Sigmoid colon (tissue), 7 donors: Measurements from ENCODE around the gene UBA52. TPM values are rescaled to one million over a fixed set of nuclear protein-coding genes. Genes with fewer than 3 reads are reported as not detected.

Experiments used
- DNase-seq: peaks from one replicate; pipeline ENCODE4 v3.0.0-alpha.2; 2019
- H3K27ac ChIP-seq, 4 donors: fragments of 200-600 bp; sonication (generic); one replicate each; pipeline ENCODE4 v1.5.1; 2016 to 2019; ENCODE audit warnings: mild to moderate bottlenecking in 1 of 4
- H3K27me3 ChIP-seq, 3 donors: fragments of 200-600 bp; sonication (generic); one replicate each; pipeline ENCODE4 v1.5.1; 2019; ENCODE audit warnings: mild to moderate bottlenecking in 1 of 3
- H3K36me3 ChIP-seq, 4 donors: fragments of 200-600 bp; sonication (generic); one replicate each; pipeline ENCODE4 v1.5.1; 2016 to 2019
- H3K4me1 ChIP-seq, 4 donors: fragments of 200-600 bp; sonication (generic); one replicate each; pipeline ENCODE4 v1.5.1; 2017 to 2019
- H3K4me3 ChIP-seq, 4 donors: fragments of 200-600 bp; sonication (generic); one replicate each; pipeline ENCODE4 v1.5.1; 2017 to 2019; ENCODE audit warnings: mild to moderate bottlenecking in 2 of 4, moderate library complexity in 1 of 4
- H3K9me3 ChIP-seq, 4 donors: fragments of 200-600 bp in 3 of 4; sonication (generic) in 3 of 4; one replicate each; pipeline versions ENCODE4 v1.5.1 to v1.6.1; 2013 to 2019
- CTCF ChIP-seq, 4 experiments: fragments of 450-650 bp in 3 of 4; fragments of 200-600 bp in 1 of 4; IDR thresholded peaks; one replicate each; pipeline ENCODE4 v1.5.1; 2016 to 2019; ENCODE audit warnings: antibody characterized with exemption in 4 of 4, mild to moderate bottlenecking in 3 of 4, moderate library complexity in 2 of 4
- EP300 ChIP-seq, 4 donors: sonication (generic); formaldehyde crosslinking; IDR thresholded peaks; one replicate each; pipeline ENCODE4 v1.6.1; 2017; ENCODE audit warnings: antibody characterized with exemption in 4 of 4
- POLR2A ChIP-seq, 2 donors: fragments of 450-650 bp; IDR thresholded peaks; one replicate each; pipeline ENCODE4 v1.6.1; 2016; ENCODE audit warnings: antibody characterized with exemption in 2 of 2, mild to moderate bottlenecking in 2 of 2, moderate library complexity in 2 of 2
- POLR2AphosphoS5 ChIP-seq, 4 donors: sonication (generic); formaldehyde crosslinking; IDR thresholded peaks; one replicate each; pipeline ENCODE4 v1.6.1; 2017; ENCODE audit warnings: antibody characterized with exemption in 4 of 4
- WGBS, 2 donors: extraction: QIAGEN DNeasy Blood & Tissue Kit; methylation state at CpG; one replicate each; pipeline ENCODE4 v1.1.7; 2013; 5-methylcytosine and 5-hydroxymethylcytosine counted together
- intact Hi-C: fragments of 100-400 bp; cut with DNase I; formaldehyde crosslinking; loops from one replicate; pipeline ENCODE4 v1.15.1; 2023
- polyA plus RNA-seq, 3 donors: library from polyadenylated mRNA; stranded (reverse); fragments of 200-250 nt; gene quantifications; one replicate each; pipeline ENCODE4 v1.2.3, GENCODE V29; 2013
- total RNA-seq, 4 donors: library from RNA; depleted of rRNA; stranded (reverse); fragments of >200 nt; gene quantifications; one replicate each; pipeline ENCODE4 v1.1.0, GENCODE V29; 2016
- donor health status: healthy with polysubstance abuse.
- donor health status: Bipolar disorder and iron deficiency.
- donor health status: healthy.

UBA52 gene
- total and polyA plus RNA-seq, 7 donors: 450 to 1,720 (median 1,029) TPM

DNA sequence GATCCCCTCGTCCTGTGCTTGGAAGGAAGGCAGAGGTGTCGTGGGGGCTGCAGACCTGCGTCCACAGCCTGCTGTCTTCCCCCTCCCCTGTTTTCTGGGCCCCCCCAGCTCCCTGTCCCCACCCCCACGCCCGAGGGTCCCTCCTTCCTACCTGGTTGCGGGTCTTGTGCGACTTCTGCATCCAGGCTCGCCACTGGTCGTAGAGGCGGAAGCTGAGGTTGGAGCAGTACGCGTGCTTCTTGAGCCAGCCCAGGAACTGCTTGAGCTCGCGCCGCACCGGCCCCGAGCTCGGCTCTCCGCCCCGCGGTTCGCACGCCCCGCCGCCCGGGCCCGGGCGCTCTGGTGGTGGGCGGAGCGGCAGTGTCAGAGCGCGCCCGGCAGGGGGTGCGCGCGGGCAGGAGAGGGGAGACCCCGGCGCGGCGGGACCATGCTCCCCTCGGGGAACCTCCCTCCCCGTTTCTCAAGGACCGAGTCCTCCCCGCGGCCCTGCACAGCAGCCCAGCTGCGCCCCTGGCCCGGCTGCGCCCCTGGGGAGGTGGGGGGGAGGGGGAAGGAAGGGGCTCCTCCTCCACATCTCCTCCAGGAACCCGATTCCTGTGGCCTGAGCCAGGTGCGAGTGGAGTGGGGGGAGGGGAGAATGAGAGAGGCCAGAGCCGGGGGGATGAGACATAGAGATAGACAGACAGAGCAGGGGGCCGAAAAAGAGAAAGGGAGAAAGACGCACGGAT lies 22.6 kb downstream of the UBA52 start:
- Histone ChIP-seq H3K4me3 (peak overlapping the region; percentile 18 to 44 (median 38)), H3K27ac (peak overlapping the region in 2 of 4 donors; percentile 45 to 47), H3K9me3 (no peaks in the 10 kb centered on the region), H3K36me3 (peaks cover 0 to 9% (median 4%) of the 10 kb centered on the region in 4 donors), H3K4me1 (peaks cover 0 to 34% (median 33%) of the 10 kb centered on the region in 4 donors), H3K27me3 (peaks cover 12 to 38% (median 23%) of the 10 kb centered on the region in 3 donors)
- peak; percentile 90 for DNase-seq
- 1% methylated on average over 54 of the region's 54 CpGs for WGBS, 2 donors
- TF ChIP-seq POLR2AphosphoS5 (IDR thresholded peaks at IDR 0.05) (peak in 1 of 4 donors; percentile 23), CTCF (IDR thresholded peaks at IDR 0.05) (peak in 3 of 4 experiments; percentile 39 to 94 (median 54)), EP300 (IDR thresholded peaks at IDR 0.05) (no peak), POLR2A (IDR thresholded peaks at IDR 0.05) (no peak)
- intact Hi-C loops: loop anchor here (1.0 kb wide), 1 partner anchor 253 kb away; no protein-coding TSS in a partner anchor

GRCh38 chr19:18594824-18595373 lies 23.2 kb downstream of the UBA52 start:
- intact Hi-C loops: loop anchor here (1.0 kb wide), 1 partner anchor 252 kb away; no protein-coding TSS in a partner anchor
- Histone ChIP-seq H3K9me3 (no peaks in the 10 kb centered on the region), H3K27me3 (peaks cover 12 to 44% (median 28%) of the 10 kb centered on the region in 3 donors), H3K4me3 (peak overlapping the region; percentile 18 to 44 (median 38)), H3K36me3 (peaks cover 0 to 9% (median 4%) of the 10 kb centered on the region in 4 donors), H3K4me1 (peaks cover 0 to 28% (median 27%) of the 10 kb centered on the region in 4 donors), H3K27ac (peak overlapping the region in 1 of 4 donors; percentile 47)
- TF ChIP-seq EP300 (IDR thresholded peaks at IDR 0.05) (no peak), CTCF (IDR thresholded peaks at IDR 0.05) (no peak), POLR2A (IDR thresholded peaks at IDR 0.05) (no peak), POLR2AphosphoS5 (IDR thresholded peaks at IDR 0.05) (no peak)
- WGBS, 2 donors: 8 to 18% methylated on average over 26 of the region's 26 CpGs
- DNase-seq: no peak

- H3K27ac ChIP-seq: no peak overlapping the region
- DNase-seq: no peak
- intact Hi-C loops: no loop called here
- TF ChIP-seq POLR2AphosphoS5 (IDR thresholded peaks at IDR 0.05) (no peak), EP300 (IDR thresholded peaks at IDR 0.05) (no peak), POLR2A (IDR thresholded peaks at IDR 0.05) (no peak), CTCF (IDR thresholded peaks at IDR 0.05) (no peak)
- H3K27me3 ChIP-seq: peaks cover 12 to 50% (median 32%) of the 10 kb centered on the region in 3 donors
- no peaks in the 10 kb centered on the region for H3K9me3 ChIP-seq
- peaks cover 0 to 8% (median 4%) of the 10 kb centered on the region in 4 donors for H3K36me3 ChIP-seq
- H3K4me3 ChIP-seq: no peak overlapping the region
- 56 to 73% methylated on average over 6 of the region's 6 CpGs for WGBS, 2 donors
- peaks cover 0 to 22% (median 21%) of the 10 kb centered on the region in 4 donors for H3K4me1 ChIP-seq
These were observed 23.8 kb downstream of the UBA52 start for GRCh38 chr19:18595475-18595874.

- no peak for TF ChIP-seq CTCF (IDR thresholded peaks at IDR 0.05)
- no peak for TF ChIP-seq POLR2AphosphoS5 (IDR thresholded peaks at IDR 0.05)
- no peak for TF ChIP-seq POLR2A (IDR thresholded peaks at IDR 0.05)
- no peak for TF ChIP-seq EP300 (IDR thresholded peaks at IDR 0.05)
- no peaks in the 10 kb centered on the region for H3K9me3 ChIP-seq
- H3K36me3 ChIP-seq: no peaks in the 10 kb centered on the region
- intact Hi-C loops: no loop called here
- H3K27ac ChIP-seq: no peak overlapping the region
- H3K27me3 ChIP-seq: peaks cover 12 to 63% (median 36%) of the 10 kb centered on the region in 3 donors
- no peak for DNase-seq
- H3K4me3 ChIP-seq: no peak overlapping the region
- 12 to 13% methylated on average over 21 of the region's 21 CpGs for WGBS, 2 donors
- peaks cover 0 to 20% (median 19%) of the 10 kb centered on the region in 4 donors for H3K4me1 ChIP-seq
These were observed 25.1 kb downstream of the UBA52 start for GRCh38 chr19:18596752-18597157.
